Activated naive CD8-positive, alpha-beta T cell treated with anti-CD3 and anti-CD28 coated beads for 36 hours (primary cell): Measurements from ENCODE around the gene DHRS7B. TPM values are rescaled to one million over a fixed set of nuclear protein-coding genes. Genes with fewer than 3 reads are reported as not detected.
A peak's percentile ranks its signal among the peaks of the same experiment; 100 is the strongest.
"Not testable (repeated sequence)": the region's sequence is repeated elsewhere in the genome, so short reads cannot be mapped to it uniquely, and the experiment has no call there.

Source experiments
- DNase-seq: peaks from one replicate; pipeline ENCODE4 v3.0.0; 2021
- H3K27ac Mint-ChIP-seq: one replicate; pipeline ENCODE4 v1.8.0; 2022; ENCODE audit warnings: mild to moderate bottlenecking, moderate library complexity, mixed read lengths
- H3K27me3 Mint-ChIP-seq: one replicate; pipeline ENCODE4 v1.8.0; 2022; ENCODE audit warnings: mild to moderate bottlenecking, mixed read lengths
- H3K36me3 Mint-ChIP-seq: one replicate; pipeline ENCODE4 v1.8.0; 2021; ENCODE audit warnings: mild to moderate bottlenecking, mixed read lengths
- H3K4me1 Mint-ChIP-seq: one replicate; pipeline ENCODE4 v1.8.0; 2021; ENCODE audit warnings: mixed read lengths
- H3K4me3 Mint-ChIP-seq: one replicate; pipeline ENCODE4 v1.8.0; 2022; ENCODE audit warnings: mild to moderate bottlenecking, moderate library complexity, mixed read lengths
- H3K9me3 Mint-ChIP-seq: one replicate; pipeline ENCODE4 v1.8.0; 2022; ENCODE audit warnings: mixed read lengths
- total RNA-seq, 2 experiments: library from RNA; stranded (reverse); gene quantifications; one replicate each; pipeline ENCODE4 v1.2.3, GENCODE V29; 2021

DHRS7B gene
- total RNA-seq, 2 experiments from 2014 or later = 19.2 to 20.3 TPM

DNA sequence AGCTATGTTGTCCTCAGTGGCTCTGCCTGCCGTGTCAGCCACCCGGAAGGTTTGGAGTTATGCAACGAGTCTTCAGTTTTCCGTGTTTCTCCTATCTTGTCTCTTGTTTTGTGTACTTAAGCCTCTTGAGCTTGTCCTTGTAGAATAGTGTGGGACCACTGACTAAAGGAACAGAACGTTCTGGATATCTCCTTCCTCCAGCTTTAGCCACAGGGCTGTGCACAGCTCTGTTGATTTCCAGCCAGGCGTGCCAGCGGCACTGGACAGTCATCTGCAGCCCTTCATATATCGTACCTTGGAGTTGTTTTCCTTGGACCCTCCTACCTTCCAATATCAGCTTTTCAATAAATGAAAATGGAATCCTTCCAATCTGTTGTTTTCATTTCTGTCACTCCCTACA is 47.4 kb downstream of the DHRS7B start:
- peaks cover 6% of the 10 kb centered on the region for H3K36me3 Mint-ChIP-seq
- H3K9me3 Mint-ChIP-seq = no peaks in the 10 kb centered on the region
- no peak overlapping the region for H3K4me3 Mint-ChIP-seq
- peaks cover 13% of the 10 kb centered on the region for H3K4me1 Mint-ChIP-seq
- DNase-seq = no peak
- H3K27me3 Mint-ChIP-seq = no peaks in the 10 kb centered on the region
- H3K27ac Mint-ChIP-seq = peak overlapping the region; percentile 26

DNA sequence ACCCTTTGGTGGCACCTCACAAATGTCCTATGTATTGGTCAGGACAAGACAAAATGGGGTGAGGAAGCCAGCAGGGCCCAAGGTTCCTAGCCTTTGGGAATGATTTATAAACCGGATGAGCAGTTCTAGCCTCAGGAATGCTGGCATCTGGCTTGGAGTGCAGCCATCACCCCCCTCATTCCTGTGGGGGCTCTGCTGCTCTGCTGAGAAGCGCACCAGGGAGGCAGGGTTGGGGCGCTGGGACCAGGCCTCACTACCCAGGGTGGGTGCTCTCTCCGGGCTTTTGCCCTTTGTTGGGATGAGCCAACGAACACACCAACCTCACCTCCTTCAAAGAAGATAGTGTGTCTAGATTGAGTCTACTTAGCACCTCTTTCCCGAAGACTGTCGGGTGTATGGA is 47.9 kb downstream of the DHRS7B start:
- DNase-seq = no peak
- Mint-ChIP-seq H3K27ac (no peak overlapping the region), H3K4me3 (no peak overlapping the region), H3K27me3 (no peaks in the 10 kb centered on the region), H3K4me1 (peaks cover 13% of the 10 kb centered on the region), H3K36me3 (peaks cover 6% of the 10 kb centered on the region), H3K9me3 (no peaks in the 10 kb centered on the region)

DNA sequence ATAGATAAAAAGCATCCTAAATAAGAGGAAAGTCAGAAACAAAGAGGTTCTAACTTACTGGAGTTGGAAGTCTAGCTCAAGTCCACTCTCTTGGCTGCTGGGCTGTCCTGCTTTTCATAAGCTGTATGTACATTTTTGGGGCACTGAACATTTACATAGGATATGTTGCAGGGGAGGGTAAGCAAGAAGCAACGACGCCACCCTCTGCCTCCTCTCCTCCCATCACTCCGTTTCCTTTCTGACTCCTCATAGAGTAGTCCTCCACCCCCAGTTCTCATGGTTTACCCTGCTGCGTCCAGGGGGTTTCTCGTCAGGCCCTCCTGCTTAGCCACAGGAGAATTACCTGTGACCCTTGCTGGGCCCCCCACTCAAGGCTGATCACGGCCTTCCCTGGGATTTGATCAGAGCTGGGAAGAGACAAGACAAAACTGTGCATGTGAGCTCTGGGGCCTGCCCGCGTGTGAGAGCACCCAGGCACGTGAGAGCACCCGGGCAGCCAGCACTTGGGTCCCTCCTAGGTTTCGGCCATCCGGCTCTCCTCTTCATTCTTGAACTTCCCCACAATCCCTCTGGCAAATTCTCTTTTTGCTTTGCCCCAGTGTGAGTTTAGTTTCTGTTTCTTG is 50.1 kb downstream of the DHRS7B start:
- peaks cover 7% of the 10 kb centered on the region for H3K36me3 Mint-ChIP-seq
- DNase-seq = no peak
- H3K4me1 Mint-ChIP-seq = no peaks in the 10 kb centered on the region
- no peak overlapping the region for H3K27ac Mint-ChIP-seq
- H3K4me3 Mint-ChIP-seq = no peak overlapping the region
- no peaks in the 10 kb centered on the region for H3K9me3 Mint-ChIP-seq
- H3K27me3 Mint-ChIP-seq = no peaks in the 10 kb centered on the region

DNA sequence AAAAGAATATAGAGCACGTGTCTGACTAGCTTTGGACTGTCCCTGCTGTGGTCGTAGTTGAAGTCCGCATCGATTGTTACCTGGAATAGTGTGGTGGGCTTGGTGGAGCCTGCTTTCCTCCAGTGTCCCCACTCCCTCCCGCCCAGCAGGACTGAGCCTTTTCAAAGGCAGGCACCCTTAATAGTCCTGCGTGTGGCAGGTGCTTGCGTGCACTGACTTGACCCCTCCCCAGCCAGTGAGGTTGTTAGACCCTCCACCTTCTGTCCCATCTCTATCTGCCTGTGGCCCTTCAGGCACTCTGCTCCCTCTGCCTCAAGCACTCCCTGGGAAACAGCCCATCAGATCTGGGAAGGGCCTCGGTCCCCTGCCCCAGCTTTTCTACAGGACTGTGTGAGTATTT is 50.6 kb downstream of the DHRS7B start:
- Mint-ChIP-seq H3K27me3 (no peaks in the 10 kb centered on the region), H3K9me3 (no peaks in the 10 kb centered on the region), H3K4me1 (no peaks in the 10 kb centered on the region), H3K27ac (no peak overlapping the region), H3K36me3 (peaks cover 4% of the 10 kb centered on the region), H3K4me3 (no peak overlapping the region)
- DNase-seq = no peak

DNA sequence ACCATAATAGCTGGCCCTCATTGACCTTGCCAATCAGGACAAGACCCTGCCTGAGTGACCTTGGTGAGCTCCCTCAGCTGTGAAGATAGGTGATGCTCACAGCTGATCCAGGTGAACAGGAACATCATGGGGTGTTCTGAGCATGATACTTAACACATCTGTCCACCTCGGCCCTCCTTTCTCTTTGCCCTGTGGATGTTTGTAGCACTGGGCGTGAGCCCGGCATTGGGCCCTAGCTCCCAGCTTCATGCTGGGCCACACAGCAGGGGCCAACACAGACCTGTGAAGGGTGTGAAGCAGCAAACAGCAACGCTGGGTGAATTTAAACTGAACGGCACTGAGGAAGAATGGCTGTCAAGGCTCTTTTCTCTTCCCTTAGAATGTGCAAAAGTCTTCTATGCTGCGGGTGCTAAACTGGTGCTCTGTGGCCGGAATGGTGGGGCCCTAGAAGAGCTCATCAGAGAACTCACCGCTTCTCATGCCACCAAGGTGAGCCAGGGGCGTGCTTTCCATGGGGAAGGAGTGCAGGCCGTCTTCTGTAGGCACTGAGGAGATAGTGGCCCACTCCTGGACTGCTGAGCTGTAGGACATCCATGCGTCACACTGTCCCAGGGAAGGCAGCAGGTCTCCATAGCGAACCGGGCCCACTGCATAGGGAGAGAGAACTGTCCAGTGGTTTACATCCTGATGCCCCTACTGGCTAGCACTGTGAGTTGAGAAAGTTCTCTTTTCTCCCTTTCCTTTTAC is 51.3 kb downstream of the DHRS7B start:
- Mint-ChIP-seq H3K27me3 (no peaks in the 10 kb centered on the region), H3K4me1 (no peaks in the 10 kb centered on the region), H3K36me3 (peaks cover 4% of the 10 kb centered on the region), H3K27ac (no peak overlapping the region), H3K4me3 (no peak overlapping the region), H3K9me3 (no peaks in the 10 kb centered on the region)
- DNase-seq = no peak

DNA sequence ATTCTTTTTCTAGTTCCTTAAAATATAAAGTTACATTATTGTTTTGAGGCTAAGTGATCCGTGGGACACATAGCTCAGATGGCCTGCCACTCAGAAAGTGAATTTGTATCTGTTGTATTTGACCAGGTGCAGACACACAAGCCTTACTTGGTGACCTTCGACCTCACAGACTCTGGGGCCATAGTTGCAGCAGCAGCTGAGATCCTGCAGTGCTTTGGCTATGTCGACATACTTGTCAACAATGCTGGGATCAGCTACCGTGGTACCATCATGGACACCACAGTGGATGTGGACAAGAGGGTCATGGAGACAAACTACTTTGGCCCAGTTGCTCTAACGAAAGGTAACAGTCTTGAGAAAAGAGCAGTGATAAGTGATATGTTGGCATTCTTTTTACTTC is 56.7 kb downstream of the DHRS7B start:
- no peak overlapping the region for H3K27ac Mint-ChIP-seq
- no peaks in the 10 kb centered on the region for H3K4me1 Mint-ChIP-seq
- H3K27me3 Mint-ChIP-seq = no peaks in the 10 kb centered on the region
- no peak overlapping the region for H3K4me3 Mint-ChIP-seq
- DNase-seq = no peak
- H3K9me3 Mint-ChIP-seq = no peaks in the 10 kb centered on the region
- peaks cover 11% of the 10 kb centered on the region for H3K36me3 Mint-ChIP-seq

DNA sequence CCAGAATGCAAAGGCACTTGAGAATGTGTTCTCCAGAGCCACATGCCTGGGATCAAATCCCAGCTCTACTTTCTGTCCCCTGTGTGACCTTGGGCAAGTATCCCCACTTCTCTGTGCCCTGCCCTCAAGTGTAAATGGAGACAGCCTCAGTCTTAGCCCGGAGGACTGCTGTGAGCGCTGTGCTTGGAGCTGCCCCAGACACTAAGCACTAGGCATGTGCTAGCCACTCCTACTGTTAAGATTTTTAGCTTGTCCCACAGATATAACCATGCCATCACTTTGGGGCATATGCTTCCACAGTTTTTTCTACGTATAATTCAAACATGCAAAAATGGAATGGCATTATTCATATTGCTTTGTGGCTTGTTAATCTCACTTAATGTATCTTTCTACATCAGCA is 57.8 kb downstream of the DHRS7B start:
- Mint-ChIP-seq H3K9me3 (no peaks in the 10 kb centered on the region), H3K36me3 (peaks cover 11% of the 10 kb centered on the region), H3K4me1 (no peaks in the 10 kb centered on the region), H3K4me3 (no peak overlapping the region), H3K27ac (no peak overlapping the region), H3K27me3 (no peaks in the 10 kb centered on the region)
- no peak for DNase-seq

DNA sequence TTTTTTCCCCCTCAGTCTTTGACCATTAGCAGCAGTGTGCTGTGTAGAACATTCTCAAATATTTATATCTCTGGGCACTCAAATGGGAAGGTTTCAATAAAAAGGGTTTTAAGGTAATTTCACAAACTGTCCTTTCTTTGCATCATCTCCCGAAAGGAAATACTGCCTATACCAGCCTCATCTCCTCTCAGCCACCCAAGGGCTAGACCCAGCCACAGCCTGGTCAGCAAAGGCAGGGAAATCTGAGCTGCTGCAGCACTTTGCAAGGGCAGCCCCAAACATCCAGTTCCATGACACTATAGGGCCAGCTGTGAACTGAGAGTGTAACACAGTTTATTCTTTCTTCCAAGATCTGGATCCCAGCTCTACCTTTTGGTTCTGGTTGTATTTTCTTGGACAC is 58.3 kb downstream of the DHRS7B start:
- Mint-ChIP-seq H3K27me3 (no peaks in the 10 kb centered on the region), H3K9me3 (no peaks in the 10 kb centered on the region), H3K4me3 (no peak overlapping the region), H3K27ac (no peak overlapping the region), H3K36me3 (peaks cover 11% of the 10 kb centered on the region), H3K4me1 (no peaks in the 10 kb centered on the region)
- no peak for DNase-seq

DNA sequence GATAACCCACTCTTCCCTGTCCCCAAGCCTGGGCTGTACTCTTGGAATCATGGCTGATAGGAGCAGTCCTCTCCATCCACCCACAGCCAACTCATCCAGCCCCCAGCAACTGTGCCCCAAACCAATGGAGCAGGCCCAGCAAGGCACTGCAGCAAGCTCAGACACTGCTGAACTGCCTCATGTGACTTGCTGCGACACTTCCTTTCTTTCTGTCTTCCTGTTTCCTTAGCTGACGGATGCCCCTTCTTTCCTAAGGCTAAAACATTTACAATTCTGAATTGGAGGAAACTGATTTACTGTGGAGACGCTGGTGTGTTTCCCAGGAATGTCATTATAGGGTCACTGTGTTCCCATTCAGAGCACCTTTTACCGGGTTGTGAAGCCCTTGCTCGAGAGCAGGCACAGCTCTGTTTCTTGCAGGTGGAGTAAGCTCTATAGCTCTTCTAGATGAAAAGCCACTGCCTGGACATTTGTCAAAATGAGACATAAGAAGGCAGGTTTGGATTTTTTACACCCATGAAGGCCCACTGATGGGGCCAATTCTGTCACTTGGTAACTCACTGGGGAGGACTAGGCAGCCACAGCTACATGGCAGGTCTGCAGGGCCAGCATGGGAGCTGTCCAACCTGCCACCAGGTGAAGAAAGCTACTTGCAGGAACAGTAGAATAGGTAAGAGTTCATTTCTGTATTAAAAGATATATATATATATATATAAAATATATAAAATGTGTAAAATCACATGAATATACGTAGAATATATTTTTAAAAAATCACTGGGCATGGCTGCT is 59.8 kb downstream of the DHRS7B start:
- Mint-ChIP-seq H3K9me3 (no peaks in the 10 kb centered on the region), H3K27ac (no peak overlapping the region), H3K4me3 (no peak overlapping the region), H3K36me3 (peaks cover 7% of the 10 kb centered on the region), H3K4me1 (no peaks in the 10 kb centered on the region), H3K27me3 (no peaks in the 10 kb centered on the region)
- no peak for DNase-seq

DNA sequence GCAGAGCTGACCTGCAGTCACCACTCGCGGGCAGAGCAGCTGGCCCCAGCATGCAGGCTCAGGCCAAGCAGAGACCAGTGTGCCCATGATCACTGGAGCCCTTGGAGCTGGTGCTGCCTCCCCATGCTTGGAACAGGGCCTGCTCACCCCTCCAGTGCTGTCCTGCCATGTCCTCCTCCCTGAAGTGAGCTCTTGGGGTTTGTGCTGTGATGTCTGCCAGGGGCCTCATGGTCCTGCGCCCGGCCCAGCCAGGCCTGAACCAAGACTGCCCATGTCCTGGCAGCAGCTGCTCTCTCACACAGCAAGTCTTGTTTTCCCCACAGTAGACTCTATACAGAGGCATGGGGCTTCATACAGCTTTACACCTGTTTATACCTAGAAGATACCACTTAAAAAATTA is 62.6 kb downstream of the DHRS7B start:
- Mint-ChIP-seq H3K27me3 (no peaks in the 10 kb centered on the region), H3K4me1 (peaks cover 2% of the 10 kb centered on the region), H3K9me3 (no peaks in the 10 kb centered on the region), H3K4me3 (no peak overlapping the region), H3K36me3 (peaks cover 8% of the 10 kb centered on the region), H3K27ac (no peak overlapping the region)
- DNase-seq = no peak

DNA sequence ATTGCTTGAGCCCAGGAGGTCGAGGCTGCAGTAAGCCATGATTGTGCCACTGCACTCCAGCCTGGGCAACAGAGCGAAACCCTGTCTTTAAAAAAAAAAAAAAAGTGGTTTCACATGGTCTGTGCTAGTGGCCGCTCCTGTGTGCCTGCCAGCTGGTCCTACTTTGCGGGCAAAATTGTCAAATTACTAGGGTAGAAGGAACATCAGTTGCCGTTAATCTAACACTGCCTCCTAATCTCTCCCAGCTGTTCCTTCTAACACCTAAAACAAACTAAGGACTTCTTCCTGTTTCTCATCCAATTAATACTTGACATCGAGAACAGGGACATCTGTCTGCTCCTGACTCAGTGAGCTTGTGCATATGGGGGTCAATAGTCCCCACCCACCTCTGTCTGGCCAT is 63.3 kb downstream of the DHRS7B start:
- H3K36me3 Mint-ChIP-seq = peaks cover 8% of the 10 kb centered on the region
- H3K4me3 Mint-ChIP-seq = no peak overlapping the region
- H3K9me3 Mint-ChIP-seq = no peaks in the 10 kb centered on the region
- H3K27me3 Mint-ChIP-seq = no peaks in the 10 kb centered on the region
- no peak for DNase-seq
- H3K4me1 Mint-ChIP-seq = peaks cover 7% of the 10 kb centered on the region
- H3K27ac Mint-ChIP-seq = no peak overlapping the region

DNA sequence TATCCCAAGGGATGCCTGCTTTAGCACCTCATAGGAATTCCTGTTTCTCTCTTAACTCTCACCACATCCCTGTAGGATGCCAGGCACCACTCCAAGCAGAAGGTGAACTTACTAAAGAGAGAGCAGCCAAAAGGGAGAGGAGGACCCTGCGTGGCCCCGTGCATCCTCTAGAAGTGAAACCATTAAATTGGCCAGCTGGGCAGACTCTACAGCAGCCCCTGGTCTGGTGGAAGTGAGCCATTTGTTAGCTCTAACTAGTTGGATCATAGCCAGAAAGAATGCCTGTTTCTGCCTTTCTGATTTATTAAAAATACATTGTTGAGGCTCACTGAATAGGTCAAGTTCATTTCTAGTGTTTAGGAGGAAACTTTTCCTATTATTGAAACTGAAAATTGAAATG is 64.9 kb downstream of the DHRS7B start:
- no peaks in the 10 kb centered on the region for H3K27me3 Mint-ChIP-seq

DNA sequence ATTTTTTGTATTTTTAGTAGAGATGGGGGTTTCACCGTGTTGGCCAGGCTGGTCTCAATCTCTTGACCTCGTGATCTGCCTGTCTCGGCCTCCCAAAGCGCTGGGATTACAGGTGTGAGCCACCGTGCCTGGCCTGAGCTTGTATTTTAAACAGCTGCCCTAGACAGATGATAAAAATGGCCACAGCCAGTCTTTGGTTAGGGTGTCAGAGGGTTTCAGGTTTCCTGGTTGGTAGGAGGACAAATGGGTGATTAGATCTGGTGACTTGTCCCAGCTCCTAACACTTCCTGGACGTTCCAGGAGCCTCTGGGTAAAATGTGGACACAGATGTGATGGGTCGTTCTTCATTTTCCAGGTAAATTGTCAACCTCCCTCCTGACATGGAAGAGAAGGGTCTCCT is 65.7 kb downstream of the DHRS7B start:
- H3K27me3 Mint-ChIP-seq, H3K9me3 Mint-ChIP-seq, H3K27ac Mint-ChIP-seq, H3K36me3 Mint-ChIP-seq, DNase-seq, H3K4me1 Mint-ChIP-seq, H3K4me3 Mint-ChIP-seq: not testable (repeated sequence)

More for the DNA sequence above, 64.9 kb downstream of the DHRS7B start:
- Mint-ChIP-seq H3K27ac (no peak overlapping the region), H3K36me3 (peaks cover 4% of the 10 kb centered on the region), H3K9me3 (no peaks in the 10 kb centered on the region), H3K4me3 (no peak overlapping the region), H3K4me1 (peaks cover 7% of the 10 kb centered on the region)
- no peak for DNase-seq

DNA sequence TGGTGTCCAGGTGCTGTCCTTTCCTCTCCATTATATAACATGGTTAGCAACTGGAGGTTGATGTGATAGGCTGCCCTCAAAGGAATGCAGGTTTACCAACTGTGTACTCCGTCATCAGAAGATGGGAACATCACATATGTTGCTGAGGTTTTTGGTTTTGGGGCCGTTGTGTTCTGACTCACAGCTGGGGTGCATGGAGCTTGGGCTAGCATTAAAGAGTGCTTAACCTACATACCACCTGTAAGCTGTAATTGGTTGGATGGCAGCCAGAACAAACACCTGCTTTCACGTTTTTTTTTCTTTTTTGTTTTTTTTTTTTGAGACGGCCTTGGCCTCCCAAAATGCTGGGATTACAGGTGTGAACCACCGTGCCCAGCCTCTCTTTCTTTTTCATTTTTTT is 66.3 kb downstream of the DHRS7B start:
- peaks cover 7% of the 10 kb centered on the region for H3K4me1 Mint-ChIP-seq
- H3K4me3 Mint-ChIP-seq = no peak overlapping the region
- H3K9me3 Mint-ChIP-seq = no peaks in the 10 kb centered on the region
- no peaks in the 10 kb centered on the region for H3K27me3 Mint-ChIP-seq
- H3K36me3 Mint-ChIP-seq = peaks cover 14% of the 10 kb centered on the region
- no peak overlapping the region for H3K27ac Mint-ChIP-seq
- DNase-seq = no peak

DNA sequence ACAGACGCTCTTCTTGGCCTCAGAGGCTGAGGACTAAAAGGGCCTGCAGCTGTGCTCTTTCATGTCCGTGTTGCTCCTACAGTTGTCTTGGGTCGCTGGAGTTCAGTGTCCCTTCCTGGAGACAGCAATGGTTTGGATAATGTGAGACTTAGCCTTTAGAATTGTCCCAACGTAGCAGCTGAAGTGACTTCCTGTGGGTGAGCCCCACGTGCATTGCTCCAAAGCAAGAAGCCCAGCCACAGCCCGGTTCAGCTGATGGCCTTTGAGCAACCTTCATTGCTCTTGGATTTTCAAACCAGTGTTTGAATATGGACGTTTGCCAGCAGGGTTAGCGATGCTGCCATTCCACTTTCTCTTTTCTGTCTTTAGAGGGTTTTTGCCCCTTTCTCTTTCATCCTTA is 67.5 kb downstream of the DHRS7B start:
- H3K27ac Mint-ChIP-seq = no peak overlapping the region

More for the DNA sequence above, 67.5 kb downstream of the DHRS7B start:
- H3K9me3 Mint-ChIP-seq = no peaks in the 10 kb centered on the region
- no peak for DNase-seq
- no peak overlapping the region for H3K4me3 Mint-ChIP-seq
- H3K36me3 Mint-ChIP-seq = peaks cover 19% of the 10 kb centered on the region
- no peaks in the 10 kb centered on the region for H3K27me3 Mint-ChIP-seq
- peaks cover 8% of the 10 kb centered on the region for H3K4me1 Mint-ChIP-seq
